HG03103 (cell line): ENCODE measurements around the gene POM121.
"Not testable (repeated sequence)": the region's sequence is repeated elsewhere in the genome, so short reads cannot be mapped to it uniquely, and the experiment has no call there.

Experiments used
- ATAC-seq: cut with Tn5 transposase; IDR thresholded peaks from one replicate; pipeline ENCODE4 v1.9.1; 2021; ENCODE audit warnings: low read depth; ENCODE audit not compliant: unreplicated experiment

The POM121 gene

GRCh38 chr7:72990146-72990913 lies 65.4 kb downstream of the POM121 start:
- not testable (repeated sequence) for ATAC-seq

GRCh38 chr7:72995484-72995883 lies 70.6 kb downstream of the POM121 start:
- not testable (repeated sequence) for ATAC-seq

- not testable (repeated sequence) for ATAC-seq
These were observed 72.6 kb downstream of the POM121 start for GRCh38 chr7:72997447-72997846.

- ATAC-seq, result not testable (repeated sequence)
These were observed 73.1 kb downstream of the POM121 start for GRCh38 chr7:72997887-72998468.
